HG02943 (cell line): ENCODE measurements around the gene BCO2.

Experiments used
- ATAC-seq: cut with Tn5 transposase; IDR thresholded peaks from one replicate; pipeline ENCODE4 v1.9.1; 2021; ENCODE audit warnings: mild to moderate bottlenecking, low read depth, moderate library complexity; ENCODE audit not compliant: unreplicated experiment

The BCO2 gene

DNA sequence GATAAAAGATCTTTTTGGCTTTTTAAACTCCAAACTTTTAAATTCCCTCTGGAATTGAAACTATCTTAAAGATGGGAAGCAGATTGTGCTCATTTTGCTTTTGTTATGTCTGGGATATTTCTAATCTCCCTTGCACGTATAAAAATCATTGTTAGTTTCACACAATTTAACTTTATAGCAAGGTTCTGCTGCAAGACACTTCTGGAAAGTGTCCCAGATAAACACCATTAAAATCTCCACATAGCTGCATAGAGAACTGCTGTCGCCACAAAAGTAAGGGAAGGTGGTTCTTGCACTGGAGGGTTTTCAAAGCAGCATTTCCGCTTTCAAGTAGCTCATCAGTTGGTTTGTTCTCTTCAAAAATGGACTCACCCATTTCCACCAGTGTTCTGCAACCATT is 62.7 kb downstream of the BCO2 start:
- no peak for ATAC-seq

DNA sequence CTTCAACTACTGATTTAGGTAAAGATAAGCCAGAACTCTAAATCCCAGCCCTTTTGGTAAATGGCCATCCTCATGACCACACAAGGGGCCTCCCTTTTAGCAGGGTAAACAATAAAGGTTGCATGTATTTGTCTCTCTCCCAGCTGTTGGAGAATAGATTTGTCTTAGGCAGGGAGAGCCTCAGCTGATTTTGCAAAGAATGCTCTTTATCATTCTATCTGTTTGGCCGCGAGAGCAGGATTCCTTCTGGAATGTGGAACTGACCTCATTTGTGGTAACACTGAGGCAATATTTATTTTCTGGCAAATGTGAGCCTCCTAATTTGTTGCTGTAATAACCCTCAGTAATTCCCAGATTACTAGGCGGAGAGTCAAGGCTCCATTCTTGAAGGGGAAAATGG is 66.2 kb downstream of the BCO2 start:
- ATAC-seq: no peak

DNA sequence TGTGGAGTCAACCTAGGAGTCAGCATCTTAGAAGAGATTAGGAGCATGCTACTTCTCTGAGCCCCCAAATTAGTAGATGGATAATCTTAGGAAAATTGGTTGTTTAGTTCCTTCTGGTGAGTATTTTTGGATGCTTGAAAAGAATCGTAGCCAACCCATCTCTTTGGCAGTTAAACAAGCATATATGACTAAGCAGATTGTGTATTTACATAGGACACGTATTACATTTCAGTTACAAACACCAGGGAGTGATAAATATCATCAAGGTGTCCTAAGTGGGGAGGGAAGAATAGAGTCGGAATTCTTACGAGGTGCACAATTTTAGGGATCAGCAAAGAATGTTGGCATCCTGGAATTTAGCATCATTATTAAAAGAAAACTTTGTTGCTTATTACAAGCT is 71.9 kb downstream of the BCO2 start:
- no peak for ATAC-seq

DNA sequence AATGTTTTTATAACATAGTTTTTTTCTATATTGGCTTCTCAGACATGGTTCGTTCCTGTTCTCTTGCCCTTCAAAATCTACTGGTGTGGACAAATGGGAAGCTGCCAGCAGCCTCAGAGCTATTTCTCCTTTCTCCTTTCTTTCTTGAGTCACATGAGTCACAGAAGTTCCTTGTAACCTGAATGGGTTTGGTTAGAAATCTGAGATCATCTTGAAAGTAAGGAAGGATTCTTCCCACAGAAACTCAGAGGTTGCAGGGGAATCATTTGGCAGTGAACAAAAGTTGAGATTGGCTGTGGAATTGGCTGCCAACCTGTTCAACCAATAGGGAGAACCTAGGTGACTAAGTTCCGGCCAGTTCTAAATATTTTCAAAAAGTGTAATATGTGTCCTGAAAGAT is 72.9 kb downstream of the BCO2 start:
- ATAC-seq: no peak

DNA sequence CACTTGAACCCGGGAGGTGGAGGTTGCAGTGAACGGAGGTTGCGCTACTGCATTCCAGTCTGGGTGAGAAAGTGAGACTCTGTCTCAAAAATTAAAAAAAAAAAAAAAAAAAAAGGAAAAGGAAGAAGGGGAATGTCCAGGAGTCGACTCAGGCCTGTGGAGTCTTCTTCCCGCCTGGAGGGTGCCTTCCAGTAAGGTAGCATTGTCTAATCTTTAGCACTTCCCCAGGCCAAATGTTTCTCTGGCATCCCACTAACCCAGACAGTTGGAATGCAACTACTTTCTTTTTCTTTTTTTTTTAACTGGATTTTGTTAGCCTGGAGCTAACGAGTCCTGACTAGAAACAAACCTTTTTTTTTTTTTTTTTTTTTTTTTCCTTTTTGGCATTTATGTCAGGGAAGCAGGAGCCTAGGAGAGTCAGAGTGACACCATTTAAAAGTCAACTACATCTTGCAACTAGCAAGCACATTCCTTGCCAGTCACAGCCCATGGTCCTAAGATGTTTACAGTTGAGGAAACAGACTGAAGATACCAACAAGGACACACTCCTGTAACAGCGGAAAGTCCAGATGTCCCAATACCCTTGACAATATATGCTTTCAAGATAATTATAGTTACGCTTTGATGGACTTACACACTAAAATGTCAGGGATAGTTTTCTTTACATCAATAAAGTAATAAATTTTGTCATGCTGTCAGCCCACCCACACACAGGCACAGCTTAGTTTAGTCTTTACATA is 74.7 kb downstream of the BCO2 start:
- ATAC-seq: no peak

DNA sequence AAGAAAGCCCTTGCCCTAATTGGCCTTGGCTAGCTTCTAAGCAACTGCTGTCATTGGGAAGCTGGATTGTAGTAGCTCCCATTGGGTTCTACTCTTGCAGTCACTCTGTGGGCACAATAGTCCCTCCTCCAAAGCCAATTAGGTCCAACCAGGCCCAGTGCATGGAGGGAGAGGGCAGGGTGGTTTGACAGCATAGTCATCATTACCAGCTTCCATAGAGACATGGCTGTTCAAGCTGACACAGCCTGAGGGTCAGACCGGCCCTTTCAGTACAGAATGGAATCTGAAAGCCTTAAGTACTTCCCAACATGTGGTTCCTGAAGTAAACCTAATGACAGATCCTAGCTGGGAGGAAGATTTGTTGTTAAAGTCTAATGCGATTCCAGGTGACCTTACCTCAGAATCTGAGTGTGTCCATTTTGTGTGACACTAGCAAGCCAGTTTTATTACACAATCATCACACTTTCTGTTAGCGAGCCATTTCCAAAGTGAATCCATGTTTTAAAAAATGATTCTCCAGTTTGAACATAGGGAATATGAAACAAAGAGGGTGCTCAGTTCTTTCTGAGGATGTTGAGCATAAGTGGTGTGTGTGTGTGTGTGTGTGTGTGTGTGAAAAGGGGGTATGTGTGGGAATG is 78.4 kb downstream of the BCO2 start:
- no peak for ATAC-seq

DNA sequence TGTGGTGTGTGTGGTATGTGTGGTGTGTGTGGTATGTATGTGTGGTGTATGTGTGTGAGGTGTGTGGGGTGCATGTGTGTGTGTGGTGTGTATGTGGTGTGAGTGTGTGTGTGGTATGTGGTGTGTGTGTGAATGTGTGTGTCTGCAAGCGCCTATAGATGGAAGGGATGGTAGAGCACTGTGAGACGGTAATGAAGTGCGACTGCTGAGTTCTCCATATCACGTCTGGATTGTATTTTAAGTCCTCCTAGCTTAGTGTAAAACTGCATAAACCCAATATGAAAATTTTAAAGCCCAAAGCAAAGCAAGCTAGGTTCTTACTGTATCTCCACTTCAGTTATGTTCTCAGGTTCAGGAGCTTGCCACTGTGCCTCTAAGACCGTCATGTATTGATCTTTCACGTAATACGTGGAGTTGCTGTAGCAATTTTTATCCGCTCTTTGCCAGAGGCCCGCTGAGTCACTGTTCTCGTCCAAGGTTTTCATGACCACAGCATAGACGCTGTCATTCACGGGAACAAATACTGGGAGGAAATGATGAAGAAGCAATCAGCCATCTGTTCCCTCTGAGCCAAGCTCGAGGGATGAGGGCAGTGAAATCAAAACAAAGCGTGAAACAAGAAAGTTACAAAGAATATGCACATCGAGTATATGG is 79.9 kb downstream of the BCO2 start:
- ATAC-seq: no peak

DNA sequence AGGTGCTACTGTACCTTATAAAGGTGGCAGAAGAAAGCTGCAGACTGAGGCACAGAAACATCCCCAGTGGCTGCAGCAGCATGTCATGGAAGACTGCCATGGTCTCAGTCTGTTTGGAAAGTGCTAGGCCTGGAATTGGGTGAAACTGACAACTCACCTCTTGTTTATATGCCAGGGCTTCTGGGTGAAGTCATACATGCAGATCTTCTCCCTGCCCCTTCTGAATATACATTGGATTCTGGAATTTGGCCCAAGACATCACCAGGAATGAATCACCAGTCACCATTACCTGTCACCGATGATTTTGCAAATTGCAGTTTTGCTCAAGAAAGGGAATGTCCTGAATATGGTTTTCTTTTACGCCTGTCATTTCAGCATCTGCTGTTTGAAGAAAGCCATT is 85.2 kb downstream of the BCO2 start, which contains the start of gene PLET1:
Gene PLET1 (minus strand): TSS at position 371 of the 400 bp plus-strand sequence. CDS start 271 bp downstream, at position 100.
- no peak for ATAC-seq

DNA sequence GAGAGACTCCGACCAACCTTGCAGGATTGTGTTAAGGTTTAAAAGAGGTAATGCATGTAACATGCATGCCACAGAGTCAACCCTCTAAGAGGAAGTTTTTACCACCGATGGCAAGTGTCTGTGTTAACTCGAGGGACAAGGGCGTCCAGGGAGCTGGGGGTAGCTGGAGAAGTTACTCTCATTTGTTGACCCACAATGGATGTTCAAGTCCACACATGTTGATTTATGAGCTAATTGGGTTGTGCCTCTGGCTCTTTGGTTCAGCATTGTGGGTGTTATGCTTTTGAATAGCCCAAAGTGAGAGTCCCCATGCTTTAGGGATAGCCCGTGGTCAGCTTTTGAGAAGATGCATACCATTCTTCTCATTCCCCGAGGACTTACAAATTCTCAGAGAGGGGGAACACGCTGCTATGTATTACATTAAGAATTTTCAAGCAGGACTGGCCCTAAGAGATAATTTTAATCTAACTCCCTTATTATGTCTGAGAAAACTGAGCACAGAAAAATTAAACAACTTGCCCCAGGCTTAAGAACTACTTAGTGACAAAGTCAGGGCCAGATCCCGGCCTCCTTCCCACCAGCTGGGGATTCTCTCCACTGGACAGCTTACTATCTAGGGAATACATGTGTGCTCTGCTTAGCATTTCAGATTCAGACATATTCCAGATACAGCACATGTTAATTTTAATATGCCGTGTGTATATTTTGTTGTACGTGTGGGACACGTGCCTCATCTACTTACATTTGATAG is 90.5 kb downstream of the BCO2 start:
- ATAC-seq: no peak

DNA sequence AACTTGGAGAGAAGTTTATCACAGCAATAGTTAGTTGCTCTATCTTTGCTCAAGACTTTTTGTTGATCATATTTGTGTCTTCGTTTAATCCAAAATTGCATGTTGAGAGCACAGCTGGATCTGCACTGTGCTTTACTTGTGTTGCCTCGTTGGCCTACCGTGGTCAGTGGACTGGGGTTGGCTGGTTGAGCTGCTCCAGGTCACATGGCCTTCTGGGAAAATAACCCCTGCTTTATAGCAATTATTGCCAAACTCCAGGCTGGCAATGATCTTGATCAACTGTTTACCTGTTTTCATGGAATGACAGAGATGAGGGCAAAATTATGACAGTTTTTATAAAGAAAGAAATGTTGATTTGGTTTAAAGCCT is 91.1 kb downstream of the BCO2 start:
- ATAC-seq: no peak

DNA sequence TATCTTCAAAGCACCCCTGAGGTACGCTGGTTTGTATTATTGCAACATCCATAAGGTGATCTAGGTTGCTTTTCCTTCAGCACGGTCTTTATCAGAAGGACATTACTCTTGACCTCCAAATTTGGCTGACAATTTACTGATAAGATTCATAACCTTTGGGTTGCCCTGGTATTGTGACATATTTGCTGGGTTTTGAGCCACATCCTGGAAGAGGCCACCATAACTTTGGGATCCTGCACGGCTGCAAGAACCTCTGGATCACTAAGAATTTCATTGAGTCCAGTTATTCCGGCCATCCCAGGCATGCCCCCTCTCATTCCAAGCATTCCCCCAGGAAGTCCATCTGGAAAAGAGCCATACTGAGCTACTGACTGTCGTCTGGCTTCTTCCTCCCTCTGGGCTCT is 91.9 kb downstream of the BCO2 start:
- no peak for ATAC-seq

DNA sequence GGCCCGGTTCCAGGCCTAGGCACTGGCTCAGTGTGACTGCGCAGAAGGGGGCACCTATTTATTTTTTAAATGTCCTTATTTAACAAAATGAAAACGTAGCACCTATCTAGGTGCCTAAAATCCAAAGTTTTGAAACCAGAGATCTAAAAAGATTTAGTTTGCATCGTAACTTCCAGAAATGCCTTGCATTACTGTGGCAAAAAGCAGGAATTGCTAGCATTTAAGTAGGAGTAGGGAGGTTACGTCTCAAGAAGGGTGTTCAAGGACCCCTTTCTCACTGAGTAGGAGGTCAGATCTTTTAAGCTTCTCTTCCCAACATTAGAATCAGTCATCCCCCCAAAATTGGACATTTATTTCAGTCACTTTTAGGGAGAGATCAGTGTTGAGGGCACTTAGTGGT is 93.1 kb downstream of the BCO2 start:
- ATAC-seq: no peak
